GM08714 (cell line): Measurements from ENCODE around the gene ABHD17C.

ENCODE experiments used
- H3K4me3 ChIP-seq: fragments of 200-500 bp; sonication (Bioruptor generic); 2 replicates; pipeline ENCODE4 v1.5.1; 2014; ENCODE audit warnings: mild to moderate bottlenecking, low read length, inconsistent platforms
- ZNF274 ChIP-seq: IDR thresholded peaks from 2 replicates; pipeline ENCODE4 v1.6.1; 2012; ENCODE audit warnings: mild to moderate bottlenecking, low read depth, low read length

The ABHD17C gene

DNA sequence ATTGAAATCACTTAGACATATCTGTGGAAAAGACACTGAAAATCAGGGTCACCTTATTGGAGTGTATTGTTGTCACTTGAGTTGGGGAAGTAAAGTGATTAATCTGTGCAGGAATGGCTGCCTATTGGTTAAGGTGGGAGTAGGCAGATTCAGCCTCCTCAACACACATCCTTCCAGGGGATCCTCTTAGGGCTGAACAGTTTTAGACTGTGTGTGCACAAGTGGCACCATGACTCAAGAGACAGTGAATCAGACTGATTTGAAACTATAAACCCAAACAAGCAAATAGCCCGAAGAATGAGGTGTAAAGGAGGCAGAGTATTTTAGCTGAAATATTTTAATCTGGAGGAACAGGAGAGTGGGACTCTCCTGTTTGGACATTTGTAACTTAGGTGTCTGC is 4.9 kb downstream of the ABHD17C start:
- no peak overlapping the region for H3K4me3 ChIP-seq

DNA sequence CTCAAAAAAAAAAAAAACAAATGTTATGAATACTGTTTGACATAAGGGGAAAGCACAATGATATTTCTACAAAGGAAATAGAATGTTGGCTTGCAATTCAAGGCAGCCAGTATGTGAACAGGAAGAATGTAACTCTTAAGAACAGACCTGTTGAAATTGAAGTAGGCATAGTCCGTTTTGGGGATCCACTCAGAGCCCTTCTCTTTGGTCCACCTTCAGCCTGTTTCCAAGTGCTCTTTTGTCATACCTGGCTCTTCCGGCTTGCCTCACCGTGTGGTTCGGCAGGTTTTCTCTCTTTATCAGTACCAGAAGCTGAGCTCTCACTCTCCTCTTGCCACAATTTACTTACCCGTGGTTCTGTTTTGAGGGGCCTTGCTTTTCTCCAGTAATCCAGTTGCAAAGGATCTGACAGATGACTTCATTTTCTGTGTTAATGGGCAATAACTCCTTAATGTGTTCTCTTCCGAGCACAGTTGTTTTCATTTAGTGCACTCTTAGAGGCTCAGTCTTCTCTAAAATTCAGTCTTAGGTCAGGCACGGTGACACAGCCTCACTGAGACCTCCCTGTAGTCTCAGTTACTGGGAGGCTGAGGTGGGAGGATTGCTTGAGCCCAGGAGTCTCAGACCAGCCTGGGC is 6.7 kb downstream of the ABHD17C start:
- H3K4me3 ChIP-seq = no peak overlapping the region
- no peak for TF ChIP-seq ZNF274

More for the DNA sequence above, 4.9 kb downstream of the ABHD17C start:
- TF ChIP-seq ZNF274 = no peak

DNA sequence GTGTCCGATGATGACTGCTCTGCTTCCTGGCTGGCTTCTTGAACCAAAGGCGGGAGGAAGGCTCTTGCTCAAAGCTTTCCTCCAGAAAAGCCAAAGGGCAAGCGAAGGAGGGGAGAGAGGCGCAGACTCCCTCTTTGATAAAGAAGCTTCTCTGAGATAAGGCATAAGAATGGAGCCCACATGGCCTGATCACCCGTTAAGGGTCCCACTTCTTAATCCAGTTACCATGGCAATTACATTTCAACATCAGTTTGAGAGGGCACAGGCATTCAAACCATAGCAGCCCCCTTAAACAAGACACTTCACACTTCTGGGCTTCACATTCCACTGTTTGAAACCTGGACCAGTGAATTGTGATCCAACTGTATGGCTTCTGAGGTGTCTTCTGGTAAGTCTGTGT is 8.0 kb downstream of the ABHD17C start:
- H3K4me3 ChIP-seq = no peak overlapping the region
- no peak for TF ChIP-seq ZNF274

DNA sequence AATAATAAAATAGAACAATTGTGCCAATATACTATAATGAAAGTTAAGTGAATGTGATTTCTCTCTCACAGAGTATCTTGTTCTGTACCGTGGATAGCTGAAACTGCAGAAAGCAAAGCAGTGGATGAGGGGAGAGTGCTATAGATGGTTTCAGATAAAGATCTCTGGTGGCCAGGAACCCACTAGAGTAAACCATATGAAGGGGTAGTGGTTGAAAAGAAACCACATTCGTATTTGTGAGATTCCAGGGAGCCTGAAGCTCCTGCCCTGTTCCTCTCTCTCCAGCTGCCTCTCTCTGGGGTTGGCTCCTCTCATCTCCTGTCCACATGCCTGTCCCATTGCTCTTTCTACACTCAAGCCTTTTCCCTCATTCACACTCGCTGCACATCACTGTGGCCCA is 8.9 kb downstream of the ABHD17C start:
- H3K4me3 ChIP-seq = no peak overlapping the region
- TF ChIP-seq ZNF274 = no peak

DNA sequence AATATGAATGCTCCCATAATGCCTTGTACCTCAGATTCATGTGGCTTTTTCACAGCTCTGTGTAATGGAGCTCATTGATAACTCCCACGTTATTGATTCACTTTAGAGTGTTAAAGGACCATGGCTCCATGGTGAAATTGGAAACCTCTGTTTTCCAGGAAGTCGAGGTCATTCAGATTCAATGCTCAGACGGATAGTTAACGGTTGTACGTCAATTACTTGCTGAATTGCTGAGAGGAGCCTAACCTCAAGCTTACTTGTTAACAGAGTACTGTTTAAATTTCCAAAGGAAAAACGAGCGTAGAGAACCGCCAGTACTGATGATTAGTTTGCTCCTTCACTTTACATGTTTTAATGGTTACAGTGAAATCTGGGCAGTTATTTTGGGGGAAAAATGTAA is 11.1 kb downstream of the ABHD17C start:
- H3K4me3 ChIP-seq = no peak overlapping the region
- no peak for TF ChIP-seq ZNF274

DNA sequence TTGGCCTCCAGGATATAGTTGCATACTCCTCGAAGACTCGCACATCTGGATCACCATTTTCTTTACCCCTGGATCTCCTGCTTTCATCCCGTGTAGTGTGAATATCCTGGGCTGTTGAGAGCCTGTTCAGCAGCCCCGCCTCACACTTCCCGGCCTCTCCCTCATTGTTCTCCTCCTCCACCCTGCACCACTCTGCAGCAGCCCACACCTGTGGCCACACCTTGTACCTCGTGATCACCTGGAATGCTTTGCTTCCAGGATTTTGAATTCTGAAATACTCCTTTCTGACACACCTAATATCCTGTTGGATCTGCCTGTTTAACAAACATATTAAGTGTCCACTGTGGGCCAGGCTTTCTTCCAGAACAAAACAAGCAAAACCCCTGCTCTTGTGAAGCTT is 14.4 kb downstream of the ABHD17C start:
- TF ChIP-seq ZNF274 = no peak
- H3K4me3 ChIP-seq = no peak overlapping the region

DNA sequence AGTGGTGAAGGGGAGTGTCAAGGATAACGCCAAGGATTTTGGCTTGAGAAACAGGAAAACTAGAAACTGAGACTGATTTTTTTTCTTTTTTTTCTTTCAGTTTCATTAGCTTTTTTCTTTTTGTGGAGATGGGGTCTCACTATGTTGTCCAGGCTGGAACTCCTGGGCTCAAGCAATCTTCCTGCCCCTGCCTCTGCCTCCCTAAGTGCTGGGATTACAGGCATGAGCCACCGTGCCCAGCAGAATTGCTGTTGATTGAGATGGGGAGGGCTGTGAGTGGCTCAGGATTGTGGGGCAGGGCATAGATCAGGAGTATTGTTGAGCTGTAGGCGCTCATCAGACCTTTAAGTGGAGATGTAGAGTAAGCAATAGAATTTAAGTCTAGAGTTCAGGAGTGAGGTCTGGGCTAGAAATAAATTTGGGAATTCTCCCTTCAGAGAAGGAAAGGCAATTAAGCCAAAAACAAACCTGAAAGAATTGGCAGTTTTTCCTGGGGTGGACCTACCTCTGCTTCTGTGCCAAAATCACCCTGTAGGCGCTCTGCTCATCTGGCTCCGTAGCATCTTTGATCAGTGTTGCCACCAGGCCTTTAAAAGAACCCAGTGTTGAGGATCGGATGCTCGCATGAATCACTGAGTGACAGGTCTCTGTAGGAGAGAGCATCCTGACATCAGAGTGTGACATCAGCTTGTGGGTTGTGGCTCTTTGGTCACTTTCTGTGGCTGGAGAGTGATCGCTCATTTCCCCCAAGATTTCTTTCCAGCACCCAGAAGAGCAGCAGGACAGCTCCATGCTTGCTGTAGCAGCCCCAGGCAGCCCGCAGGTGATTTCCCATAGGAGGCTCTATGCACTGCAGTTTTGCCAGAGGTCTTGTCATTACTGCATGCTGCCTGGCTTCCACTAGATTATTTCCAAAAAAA is 15.8 kb downstream of the ABHD17C start:
- TF ChIP-seq ZNF274 = no peak
- no peak overlapping the region for H3K4me3 ChIP-seq

DNA sequence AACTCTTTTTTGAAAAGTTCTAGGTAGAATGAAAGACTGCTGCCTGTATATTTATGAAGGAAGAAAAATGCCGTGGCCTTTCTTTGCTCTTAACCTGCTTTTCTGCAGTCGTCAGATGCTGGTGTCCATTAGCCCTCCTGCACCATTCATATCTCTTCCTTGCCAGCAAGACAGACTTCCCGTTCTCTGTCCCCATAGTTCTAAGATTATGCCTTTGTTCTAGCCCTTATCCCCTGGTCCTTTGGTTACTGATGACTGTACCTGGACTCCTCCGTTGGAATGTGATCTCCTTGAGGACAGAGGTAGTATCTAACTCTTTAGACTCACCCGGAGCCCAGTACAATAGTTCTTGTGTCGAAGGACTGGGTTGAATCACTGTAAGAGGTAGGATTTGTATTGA is 16.8 kb downstream of the ABHD17C start:
- TF ChIP-seq ZNF274 = no peak
- no peak overlapping the region for H3K4me3 ChIP-seq

DNA sequence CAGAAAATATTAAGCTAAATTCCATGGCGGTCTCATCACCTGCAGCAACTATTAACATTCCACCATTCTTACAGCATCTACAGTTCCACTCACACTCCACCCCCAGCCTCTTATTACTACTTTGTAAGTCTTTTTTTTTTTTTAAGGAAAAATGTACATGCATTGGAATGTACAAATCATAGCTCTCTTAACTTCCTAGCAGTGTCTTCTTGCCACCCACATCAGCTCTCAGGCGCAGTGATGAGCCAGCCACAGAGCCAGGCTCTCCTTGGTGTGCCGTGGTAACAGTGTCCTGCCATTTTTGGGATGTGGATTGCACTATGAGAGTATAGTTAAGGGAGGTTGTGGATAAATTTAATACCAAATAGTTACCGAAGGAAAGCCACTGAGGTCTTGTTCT is 17.8 kb downstream of the ABHD17C start:
- TF ChIP-seq ZNF274 = no peak
- no peak overlapping the region for H3K4me3 ChIP-seq

DNA sequence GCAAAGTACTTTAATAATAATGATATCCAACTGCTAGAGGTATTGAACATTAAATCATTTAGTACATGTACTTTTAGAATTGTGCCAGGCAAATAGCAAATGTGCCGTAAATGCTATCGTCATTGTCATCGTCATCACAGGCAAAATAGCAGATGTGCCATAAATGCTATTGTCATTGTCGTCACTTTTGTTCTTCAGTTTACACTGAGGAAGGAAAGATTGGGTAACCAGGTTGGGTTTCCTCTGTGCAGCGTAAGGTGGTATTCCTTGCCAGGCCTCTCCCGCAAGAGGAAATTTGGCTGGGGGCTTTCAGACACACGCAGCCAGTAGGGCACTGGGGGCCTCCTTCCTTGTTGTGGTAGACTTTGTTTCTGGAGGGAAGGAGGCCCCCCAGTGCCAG is 26.4 kb downstream of the ABHD17C start:
- no peak overlapping the region for H3K4me3 ChIP-seq
- no peak for TF ChIP-seq ZNF274

DNA sequence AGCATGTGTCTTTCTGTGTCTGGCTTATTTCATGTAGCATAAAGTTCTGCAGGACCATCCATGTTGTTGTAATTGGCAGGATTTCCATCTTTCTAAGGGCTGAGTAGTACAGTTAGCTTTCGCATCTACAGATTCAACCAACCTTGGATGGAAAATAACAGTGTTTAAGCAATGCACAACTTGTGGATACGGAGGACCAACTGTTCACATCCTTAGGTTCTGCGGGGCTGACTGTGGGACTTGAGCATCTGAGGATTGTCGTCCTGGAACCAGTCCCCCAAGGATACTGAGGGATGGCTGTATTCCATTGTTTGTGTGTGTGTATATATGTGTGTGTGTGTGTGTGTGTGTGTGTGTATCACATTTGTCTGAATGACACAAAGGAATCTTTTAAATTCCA is 27.7 kb downstream of the ABHD17C start:
- TF ChIP-seq ZNF274 = no peak
- no peak overlapping the region for H3K4me3 ChIP-seq

DNA sequence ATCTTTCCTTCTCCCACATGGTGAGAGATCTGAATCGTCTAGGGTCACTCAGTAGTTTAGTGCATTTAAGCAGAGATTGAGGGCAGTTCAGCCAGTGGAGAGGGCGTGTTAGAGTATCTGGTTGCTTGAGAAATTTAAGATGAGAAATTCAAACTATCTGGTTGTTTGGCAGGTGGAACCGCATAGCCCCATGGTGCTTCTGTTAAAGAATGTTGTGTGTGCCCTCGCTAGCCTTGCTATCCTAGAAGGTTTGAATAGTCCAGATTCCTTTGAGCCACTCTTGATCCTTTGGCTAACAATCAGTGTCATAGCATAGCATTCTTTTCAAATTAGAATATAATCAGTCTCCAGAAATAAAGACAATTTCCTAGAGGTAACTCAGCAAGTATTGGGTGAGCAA is 32.1 kb downstream of the ABHD17C start:
- TF ChIP-seq ZNF274 = no peak
- H3K4me3 ChIP-seq = no peak overlapping the region

DNA sequence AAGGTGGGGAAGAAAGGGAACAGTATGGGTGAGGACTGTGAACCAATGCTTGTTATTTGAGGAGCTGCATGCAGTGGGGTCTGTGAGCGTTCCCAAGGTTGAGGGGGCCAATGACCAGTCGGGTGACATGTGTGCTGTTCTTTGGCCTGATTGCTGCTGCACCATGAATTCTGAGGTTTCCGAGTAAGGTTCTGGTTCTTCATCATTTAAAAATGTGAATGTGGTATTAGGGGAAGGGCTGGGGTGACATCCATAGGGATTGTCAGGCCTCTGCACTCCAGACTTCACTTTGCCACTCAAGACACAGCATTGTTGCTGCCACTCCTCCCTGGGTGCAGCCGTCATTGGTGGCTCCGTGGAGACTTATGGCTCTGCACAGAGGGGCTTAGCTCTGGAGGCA is 32.5 kb downstream of the ABHD17C start:
- no peak for TF ChIP-seq ZNF274
- no peak overlapping the region for H3K4me3 ChIP-seq

DNA sequence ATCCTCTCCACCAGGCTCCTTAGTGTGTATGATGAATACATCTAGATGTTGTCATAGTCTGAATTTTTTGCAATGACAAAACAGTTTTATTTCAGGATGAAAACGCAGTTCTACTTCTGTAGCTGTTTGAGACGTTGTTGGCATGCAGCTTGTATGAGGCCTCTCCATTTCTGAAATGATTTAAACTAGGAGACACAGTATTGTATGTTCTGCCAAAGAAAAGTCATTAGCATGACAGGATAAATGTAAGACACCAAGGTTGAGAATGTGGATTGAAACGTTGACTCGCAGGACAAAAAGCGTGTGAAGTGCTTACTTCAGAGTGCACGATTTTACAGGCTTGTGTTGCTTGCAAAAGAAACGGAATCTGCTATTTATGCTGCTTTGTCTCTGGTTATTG is 35.3 kb downstream of the ABHD17C start:
- no peak for TF ChIP-seq ZNF274
- H3K4me3 ChIP-seq = no peak overlapping the region

DNA sequence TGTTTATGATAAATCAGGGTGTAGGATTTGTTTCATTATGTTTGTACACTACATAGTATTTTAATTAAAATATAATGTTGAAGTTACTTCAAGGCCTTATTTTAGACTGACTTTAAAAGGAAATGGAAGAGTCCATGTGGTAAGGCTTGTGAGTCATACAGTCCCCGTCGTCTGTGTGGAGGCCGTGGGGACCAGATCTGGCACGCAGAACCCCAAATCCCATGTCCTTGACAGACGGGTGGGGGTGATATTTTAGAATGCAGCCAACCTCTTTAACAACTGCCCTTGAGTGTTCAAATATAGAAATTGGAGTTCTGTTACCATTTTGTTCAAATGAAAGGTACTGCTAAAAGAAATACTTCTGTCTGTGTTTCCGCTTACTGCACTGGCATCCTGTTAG is 35.8 kb downstream of the ABHD17C start:
- no peak overlapping the region for H3K4me3 ChIP-seq
- TF ChIP-seq ZNF274 = no peak
